ENCODE measurements around the gene FOXR1. TPM values are rescaled to one million over a fixed set of nuclear protein-coding genes. Genes with fewer than 3 reads are reported as not detected.

FOXR1 gene
- total and polyA plus RNA-seq, 7 experiments from 2014 or later = not detected

DNA sequence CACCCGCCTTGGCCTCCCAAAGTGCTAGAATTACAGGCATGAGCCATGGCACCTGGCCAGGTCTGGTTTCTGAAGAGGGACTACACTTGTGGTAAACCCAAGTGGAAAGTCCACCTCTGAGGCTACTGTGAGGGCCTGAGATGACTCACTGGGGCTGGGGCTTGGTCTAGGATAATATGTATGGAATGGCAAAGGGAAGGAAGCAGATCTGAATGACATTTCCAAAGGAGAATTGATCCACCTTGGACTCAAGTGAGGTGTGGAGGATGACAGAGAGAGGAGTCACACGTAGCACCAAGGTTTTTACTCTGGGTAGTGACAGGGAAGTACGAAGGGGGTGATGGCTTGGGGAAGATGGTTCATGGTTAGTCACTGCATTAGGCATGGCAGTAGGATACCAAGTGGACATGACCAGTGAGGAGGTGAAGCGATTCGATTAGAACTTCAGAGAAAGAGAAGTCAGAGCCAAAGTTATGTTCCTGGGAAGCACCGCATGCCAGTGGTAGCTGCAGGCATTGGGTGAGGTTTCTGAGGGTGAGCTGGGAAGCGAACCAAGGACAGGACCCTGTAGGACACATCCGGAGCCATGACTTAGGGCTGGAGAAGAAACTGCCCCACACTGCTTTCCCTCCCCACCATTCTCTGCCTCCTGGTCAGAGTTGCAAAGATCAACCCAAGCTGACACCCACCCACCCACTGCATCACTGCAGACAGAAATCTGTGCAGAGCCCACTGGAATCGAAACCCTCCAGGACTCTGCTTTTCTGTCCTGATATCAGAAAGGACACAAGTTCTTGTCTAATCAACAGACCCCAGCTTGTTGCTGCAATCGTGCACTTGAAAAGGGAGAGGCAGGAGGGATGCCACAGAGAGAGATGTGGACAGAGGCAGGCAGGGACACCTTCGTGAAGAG is 32.8 kb upstream of the FOXR1 start:
- Histone ChIP-seq H3K27ac (ENCODE audit: low read depth, low read length) (no peak overlapping the region), H3K4me3 (ENCODE audit: low read length) (no peak overlapping the region), H3K36me3 (ENCODE audit: control insufficient read depth in 2 of 3, insufficient read depth in 3 of 3, low read length in 3 of 3) (no peaks in the 10 kb centered on the region), H3K9me3 (ENCODE audit: control insufficient read depth in 2 of 3, low read length in 3 of 3) (no peaks in the 10 kb centered on the region), H3K4me1 (ENCODE audit: control insufficient read depth in 2 of 2, insufficient read depth in 2 of 2, low read length in 2 of 2) (peaks cover 12 to 24% of the 10 kb centered on the region in 2 donors), H3K27me3 (ENCODE audit: control insufficient read depth in 2 of 2, insufficient read depth in 2 of 2, low read length in 2 of 2) (no peaks in the 10 kb centered on the region)
- CTCF ChIA-PET = interaction anchor here (1.5 to 2.5 kb wide), 3 partner anchors 8 to 19 kb away, joined by 6 to 16 read pairs (median 9); partner anchors contain the start of gene BCL9L
- intact Hi-C loops (cut with micrococcal nuclease) = loop anchor here in 1 of 2 donors (2.0 kb wide), 1 partner anchor 16 kb away; no protein-coding TSS in a partner anchor
- no peak for ATAC-seq
- peaks cover 31 to 56% (median 52%) of the 10 kb centered on the region in 7 donors for H3K4me1 Mint-ChIP-seq
- no peaks in the 10 kb centered on the region for H3K9me3 Mint-ChIP-seq
- H3K27me3 Mint-ChIP-seq = peaks cover 0 to 3% (median 0%) of the 10 kb centered on the region in 5 donors
- H3K27ac Mint-ChIP-seq = peak overlapping the region; percentile 43 to 80 (median 62)
- H3K36me3 Mint-ChIP-seq = no peaks in the 10 kb centered on the region
- POLR2A ChIA-PET = interaction anchor here (0.7 to 3.1 kb wide), 9 partner anchors 10 to 146 kb away, joined by 3 to 28 read pairs (median 5); partner anchors contain the start of genes BCL9L and CENATAC
- no peak for DNase-seq
- peak overlapping the region in 7 of 10 donors; percentile 20 to 76 (median 59) for H3K4me3 Mint-ChIP-seq

DNA sequence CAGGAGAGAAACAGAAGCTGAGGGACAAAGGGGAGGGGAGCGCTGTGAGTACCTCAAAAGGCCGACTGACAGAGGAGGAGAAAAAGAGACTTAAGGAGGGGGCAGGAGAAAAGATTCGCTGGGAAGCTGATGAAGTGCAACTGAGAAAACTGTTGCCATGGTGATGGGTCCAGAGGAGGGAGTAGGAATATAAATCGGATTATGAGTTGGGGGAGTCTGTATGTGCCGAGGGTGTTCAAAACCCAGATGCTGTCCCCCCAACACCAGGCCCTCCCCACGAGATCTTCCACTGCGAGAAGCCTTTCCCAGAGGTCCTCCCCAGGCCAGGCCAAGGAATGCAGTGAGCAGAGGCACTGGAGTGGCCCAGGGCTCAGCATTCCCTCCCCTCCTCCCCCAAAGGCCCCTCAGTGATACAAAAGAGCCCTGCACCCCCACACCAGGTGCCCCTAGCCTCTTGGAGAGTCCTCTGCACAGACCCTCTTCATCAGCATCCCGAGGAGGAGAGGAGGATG is 32.1 kb upstream of the FOXR1 start:
- Histone ChIP-seq H3K4me3 (ENCODE audit: low read length) (no peak overlapping the region), H3K4me1 (ENCODE audit: control insufficient read depth in 2 of 2, insufficient read depth in 2 of 2, low read length in 2 of 2) (peaks cover 12 to 24% of the 10 kb centered on the region in 2 donors), H3K9me3 (ENCODE audit: control insufficient read depth in 2 of 3, low read length in 3 of 3) (no peaks in the 10 kb centered on the region), H3K27me3 (ENCODE audit: control insufficient read depth in 2 of 2, insufficient read depth in 2 of 2, low read length in 2 of 2) (no peaks in the 10 kb centered on the region), H3K36me3 (ENCODE audit: control insufficient read depth in 2 of 3, insufficient read depth in 3 of 3, low read length in 3 of 3) (no peaks in the 10 kb centered on the region), H3K27ac (ENCODE audit: low read depth, low read length) (no peak overlapping the region)
- H3K27ac Mint-ChIP-seq = peak overlapping the region in 8 of 9 donors; percentile 30 to 82 (median 70)
- CTCF ChIA-PET = interaction anchor here (0.7 to 2.5 kb wide), 7 partner anchors 9 to 347 kb away, joined by 3 to 16 read pairs (median 4); partner anchors contain the start of gene BCL9L
- no peak for ATAC-seq
- no peaks in the 10 kb centered on the region for H3K36me3 Mint-ChIP-seq
- no peak for DNase-seq
- H3K9me3 Mint-ChIP-seq = no peaks in the 10 kb centered on the region
- peaks cover 0 to 3% (median 0%) of the 10 kb centered on the region in 5 donors for H3K27me3 Mint-ChIP-seq
- POLR2A ChIA-PET = interaction anchor here (0.7 to 3.1 kb wide), 13 partner anchors 10 to 234 kb away, joined by 3 to 28 read pairs (median 5); partner anchors contain the start of genes BCL9L, C2CD2L, CENATAC and DDX6
- H3K4me1 Mint-ChIP-seq = peaks cover 31 to 56% (median 51%) of the 10 kb centered on the region in 7 donors
- H3K4me3 Mint-ChIP-seq = peak overlapping the region in 6 of 10 donors; percentile 48 to 72 (median 66)
- intact Hi-C loops (cut with micrococcal nuclease) = loop anchor here in 1 of 2 donors (2.0 kb wide), 1 partner anchor 15 kb away; no protein-coding TSS in a partner anchor

DNA sequence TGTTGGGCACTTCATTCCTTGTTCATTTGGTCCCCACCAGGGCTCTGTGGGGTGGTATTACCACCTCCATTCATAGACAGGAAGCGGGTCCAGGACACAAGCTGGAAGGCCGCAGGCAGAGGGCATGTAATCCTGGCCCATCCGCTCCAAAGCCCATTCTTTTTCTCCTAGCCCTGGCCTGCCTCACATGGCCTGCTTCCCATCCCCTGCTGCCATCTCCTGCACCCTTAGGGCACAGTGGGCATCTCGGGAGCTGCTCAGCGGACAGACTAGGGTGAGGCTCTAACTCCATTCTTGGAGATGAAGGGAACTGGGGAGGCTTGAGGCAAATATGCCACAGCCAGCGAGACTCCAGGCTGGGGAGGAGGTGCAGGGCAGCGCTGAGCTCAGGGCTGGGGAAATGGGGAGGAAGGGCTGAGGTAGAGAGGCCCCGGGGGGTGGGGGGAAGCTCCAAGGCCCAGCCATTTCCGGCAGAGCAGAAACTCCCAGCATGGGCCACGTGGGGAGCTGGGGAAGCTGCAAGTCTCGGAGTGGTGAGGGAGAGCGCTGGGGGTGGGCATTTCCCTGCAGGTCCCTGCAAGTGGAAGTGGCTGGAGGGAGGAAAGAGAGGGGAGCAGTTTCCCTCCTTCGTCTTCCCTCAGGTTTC is 31.5 kb upstream of the FOXR1 start:
- peak overlapping the region; percentile 38 for H3K4me3 ChIP-seq (ENCODE audit: low read length)
- peak overlapping the region in 8 of 9 donors; percentile 56 to 82 (median 76) for H3K27ac Mint-ChIP-seq
- no peaks in the 10 kb centered on the region for H3K36me3 Mint-ChIP-seq
- peaks cover 0 to 4% (median 0%) of the 10 kb centered on the region in 5 donors for H3K27me3 Mint-ChIP-seq
- no peaks in the 10 kb centered on the region for H3K27me3 ChIP-seq (ENCODE audit: control insufficient read depth in 2 of 2, insufficient read depth in 2 of 2, low read length in 2 of 2)
- H3K36me3 ChIP-seq (ENCODE audit: control insufficient read depth in 2 of 3, insufficient read depth in 3 of 3, low read length in 3 of 3) = no peaks in the 10 kb centered on the region
- H3K4me1 ChIP-seq (ENCODE audit: control insufficient read depth in 2 of 2, insufficient read depth in 2 of 2, low read length in 2 of 2) = peaks cover 12 to 24% of the 10 kb centered on the region in 2 donors
- ChIA-PET CTCF (interaction anchor here (0.7 to 2.5 kb wide), 8 partner anchors 9 to 347 kb away, joined by 3 to 16 read pairs (median 5); partner anchors contain the start of gene BCL9L), POLR2A (interaction anchor here (0.6 to 3.1 kb wide), 15 partner anchors 11 to 572 kb away, joined by 3 to 28 read pairs (median 4); partner anchors contain the start of genes BCL9L, C2CD2L, CENATAC and DDX6)
- no peaks in the 10 kb centered on the region for H3K9me3 ChIP-seq (ENCODE audit: control insufficient read depth in 2 of 3, low read length in 3 of 3)
- H3K4me1 Mint-ChIP-seq = peaks cover 31 to 60% (median 54%) of the 10 kb centered on the region in 7 donors
- H3K27ac ChIP-seq (ENCODE audit: low read depth, low read length) = peak overlapping the region; percentile 34
- peak overlapping the region in 9 of 10 donors; percentile 33 to 74 (median 66) for H3K4me3 Mint-ChIP-seq
- peak; percentile 86 for ATAC-seq
- no peaks in the 10 kb centered on the region for H3K9me3 Mint-ChIP-seq
- peak in 6 of 9 donors; percentile 53 to 70 (median 58) for DNase-seq
- intact Hi-C loops (cut with micrococcal nuclease) = loop anchor here in 1 of 2 donors (2.0 kb wide), 1 partner anchor 15 kb away; no protein-coding TSS in a partner anchor

DNA sequence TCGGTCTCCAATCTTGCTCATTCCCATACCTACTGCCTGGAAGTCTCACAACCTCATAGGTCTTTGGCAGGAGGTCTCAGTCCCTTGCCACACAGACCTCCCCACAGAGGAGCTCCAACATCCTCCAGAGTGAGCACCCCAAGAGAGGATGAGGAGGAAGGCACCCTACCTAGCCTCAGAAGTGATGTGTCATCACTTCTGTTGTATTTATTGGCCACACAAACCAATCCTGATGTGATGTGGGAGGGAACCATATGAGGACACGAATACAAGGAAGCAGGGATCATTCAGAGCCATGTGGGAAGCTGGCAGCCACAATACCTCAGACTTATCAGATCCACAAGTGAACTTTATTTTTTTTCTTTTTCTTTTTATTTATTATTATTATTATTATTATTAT is 24.5 kb upstream of the FOXR1 start:
- no peaks in the 10 kb centered on the region for H3K27me3 ChIP-seq (ENCODE audit: control insufficient read depth in 2 of 2, insufficient read depth in 2 of 2, low read length in 2 of 2)
- intact Hi-C loops (cut with micrococcal nuclease) = no loop called here
- no peaks in the 10 kb centered on the region for H3K36me3 ChIP-seq (ENCODE audit: control insufficient read depth in 2 of 3, insufficient read depth in 3 of 3, low read length in 3 of 3)
- Mint-ChIP-seq H3K9me3 (no peaks in the 10 kb centered on the region), H3K4me3 (no peak overlapping the region), H3K36me3 (no peaks in the 10 kb centered on the region), H3K27me3 (peaks cover 0 to 33% (median 0%) of the 10 kb centered on the region in 5 donors), H3K27ac (peak overlapping the region in 1 of 9 donors; percentile 20), H3K4me1 (peaks cover 5 to 22% (median 14%) of the 10 kb centered on the region in 7 donors)
- DNase-seq = no peak
- H3K27ac ChIP-seq (ENCODE audit: low read depth, low read length) = no peak overlapping the region
- ChIA-PET POLR2A (interaction anchor here (0.6 kb wide), 1 partner anchor 73 kb away, joined by 3 read pairs; no protein-coding TSS in a partner anchor), CTCF (interaction anchor here (0.6 to 0.7 kb wide), 2 partner anchors 11 to 945 kb away, joined by 3 read pairs; no protein-coding TSS in a partner anchor)
- no peaks in the 10 kb centered on the region for H3K4me1 ChIP-seq (ENCODE audit: control insufficient read depth in 2 of 2, insufficient read depth in 2 of 2, low read length in 2 of 2)
- no peaks in the 10 kb centered on the region for H3K9me3 ChIP-seq (ENCODE audit: control insufficient read depth in 2 of 3, low read length in 3 of 3)
- no peak for ATAC-seq
- H3K4me3 ChIP-seq (ENCODE audit: low read length) = no peak overlapping the region

DNA sequence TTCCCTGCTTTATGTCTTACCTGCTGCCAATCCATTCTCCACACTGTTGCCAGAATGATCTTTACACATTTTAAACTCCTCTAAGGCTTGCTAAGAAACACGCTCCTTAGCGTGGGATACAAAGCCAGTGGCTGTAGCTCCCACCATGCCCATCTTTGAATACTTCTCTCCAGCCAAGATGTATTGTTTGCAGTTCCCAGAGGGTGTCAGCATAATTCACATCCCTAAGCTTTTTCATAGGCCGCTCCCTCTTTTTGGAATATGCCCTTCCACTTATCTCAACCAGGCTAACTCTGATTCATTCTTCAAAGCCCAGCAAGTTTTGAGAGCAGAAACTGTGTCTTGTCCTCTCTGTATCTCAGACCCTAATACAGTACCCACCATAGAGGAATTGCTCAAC is 23.6 kb upstream of the FOXR1 start:
- intact Hi-C loops (cut with micrococcal nuclease) = no loop called here
- Histone ChIP-seq H3K27ac (ENCODE audit: low read depth, low read length) (no peak overlapping the region), H3K27me3 (ENCODE audit: control insufficient read depth in 2 of 2, insufficient read depth in 2 of 2, low read length in 2 of 2) (no peaks in the 10 kb centered on the region), H3K4me3 (ENCODE audit: low read length) (no peak overlapping the region), H3K9me3 (ENCODE audit: control insufficient read depth in 2 of 3, low read length in 3 of 3) (no peaks in the 10 kb centered on the region), H3K36me3 (ENCODE audit: control insufficient read depth in 2 of 3, insufficient read depth in 3 of 3, low read length in 3 of 3) (no peaks in the 10 kb centered on the region), H3K4me1 (ENCODE audit: control insufficient read depth in 2 of 2, insufficient read depth in 2 of 2, low read length in 2 of 2) (no peaks in the 10 kb centered on the region)
- H3K9me3 Mint-ChIP-seq = no peaks in the 10 kb centered on the region
- H3K4me1 Mint-ChIP-seq = peaks cover 5 to 22% (median 14%) of the 10 kb centered on the region in 7 donors
- no peak overlapping the region for H3K4me3 Mint-ChIP-seq
- CTCF ChIA-PET = interaction anchor here (0.6 to 1.1 kb wide), 3 partner anchors 13 to 324 kb away, joined by 3 read pairs; no protein-coding TSS in a partner anchor
- no peak for ATAC-seq
- peak overlapping the region in 1 of 9 donors; percentile 32 for H3K27ac Mint-ChIP-seq
- H3K27me3 Mint-ChIP-seq = peaks cover 0 to 38% (median 0%) of the 10 kb centered on the region in 5 donors
- POLR2A ChIA-PET = interaction anchor here (0.9 kb wide), 1 partner anchor 160 kb away, joined by 3 read pairs; no protein-coding TSS in a partner anchor
- no peaks in the 10 kb centered on the region for H3K36me3 Mint-ChIP-seq
- DNase-seq = no peak

Data from naive thymus-derived CD4-positive, alpha-beta T cell (primary cell).